GM21360 (cell line): ENCODE data around the gene FRYL.
"Not testable (repeated sequence)": the region's sequence is repeated elsewhere in the genome, so short reads cannot be mapped to it uniquely, and the experiment has no call there.

Source experiments
- ATAC-seq: cut with Tn5 transposase; IDR thresholded peaks from one replicate; pipeline ENCODE4 v1.9.1; 2021; ENCODE audit warnings: mild to moderate bottlenecking, moderate library complexity; ENCODE audit not compliant: unreplicated experiment

The FRYL gene

GRCh38 chr4:48748949-48749596 is 31.0 kb downstream of the FRYL start:
- no peak for ATAC-seq

- ATAC-seq, result no peak
These were observed 33.3 kb downstream of the FRYL start for GRCh38 chr4:48746608-48747362.

- ATAC-seq, result not testable (repeated sequence)
These were observed 34.9 kb downstream of the FRYL start for GRCh38 chr4:48745223-48745622.

- ATAC-seq, result peak; percentile 53
These were observed 37.7 kb downstream of the FRYL start for GRCh38 chr4:48742412-48742811.

GRCh38 chr4:48739560-48740019 is 40.5 kb downstream of the FRYL start:
- ATAC-seq, result no peak

GRCh38 chr4:48738856-48739255 is 41.2 kb downstream of the FRYL start:
- no peak for ATAC-seq

- not testable (repeated sequence) for ATAC-seq
These were observed 51.1 kb downstream of the FRYL start for GRCh38 chr4:48728906-48729496.

- no peak for ATAC-seq
These were observed 52.2 kb downstream of the FRYL start for GRCh38 chr4:48727666-48728459.

GRCh38 chr4:48725414-48725813 is 54.7 kb downstream of the FRYL start:
- no peak for ATAC-seq

- no peak for ATAC-seq
These were observed 57.3 kb downstream of the FRYL start for GRCh38 chr4:48722509-48723446.

GRCh38 chr4:48720459-48720858 is 59.6 kb downstream of the FRYL start:
- ATAC-seq, result no peak

- no peak for ATAC-seq
These were observed 61.1 kb downstream of the FRYL start for GRCh38 chr4:48718818-48719465.

- ATAC-seq, result not testable (repeated sequence)
These were observed 63.8 kb downstream of the FRYL start for GRCh38 chr4:48716285-48716684.

- ATAC-seq, result no peak
These were observed 69.5 kb downstream of the FRYL start for GRCh38 chr4:48710446-48711209.

GRCh38 chr4:48709901-48710300 is 70.2 kb downstream of the FRYL start:
- ATAC-seq, result no peak

- no peak for ATAC-seq
These were observed 71.5 kb downstream of the FRYL start for GRCh38 chr4:48708610-48709009.

GRCh38 chr4:48706736-48707135 is 73.3 kb downstream of the FRYL start:
- ATAC-seq, result no peak

GRCh38 chr4:48705609-48706008 is 74.5 kb downstream of the FRYL start:
- no peak for ATAC-seq
